Neuronal stem cell (in vitro differentiated cells): ENCODE measurements around the gene SENP5.

Experiments
- DNase-seq: peaks from one replicate; pipeline ENCODE4 v3.0.0-alpha.2; 2013; ENCODE audit warnings: low spot score
- H2AFZ ChIP-seq: one replicate; pipeline ENCODE4 v1.6.1; 2013; ENCODE audit warnings: mild to moderate bottlenecking, low read length, inconsistent platforms
- H2AK5ac ChIP-seq: 2 replicates; pipeline ENCODE4 v1.6.1; 2013; ENCODE audit warnings: low read depth, mild to moderate bottlenecking, inconsistent platforms, low read length, moderate library complexity, mixed read lengths
- H2BK120ac ChIP-seq: 2 replicates; pipeline ENCODE4 v1.6.1; 2013; ENCODE audit warnings: low read depth, mild to moderate bottlenecking, inconsistent platforms, low read length, moderate library complexity, mixed read lengths
- H2BK12ac ChIP-seq: one replicate; pipeline ENCODE4 v1.6.1; 2013; ENCODE audit warnings: low read length, inconsistent platforms
- H2BK15ac ChIP-seq: 2 replicates; pipeline ENCODE4 v1.6.1; 2013; ENCODE audit warnings: mild to moderate bottlenecking, low read length, inconsistent platforms, mixed read lengths
- H2BK5ac ChIP-seq: one replicate; pipeline ENCODE4 v1.6.1; 2013; ENCODE audit warnings: inconsistent platforms, mild to moderate bottlenecking, low read length, moderate library complexity
- H3K14ac ChIP-seq: one replicate; pipeline ENCODE4 v1.6.1; 2013; ENCODE audit warnings: low read length, inconsistent platforms
- H3K18ac ChIP-seq: 2 replicates; pipeline ENCODE4 v1.6.1; 2013; ENCODE audit warnings: low read length, inconsistent platforms
- H3K23ac ChIP-seq: 2 replicates; pipeline ENCODE4 v1.6.1; 2013; ENCODE audit warnings: low read depth, mild to moderate bottlenecking, mixed read lengths, low read length, inconsistent platforms; ENCODE audit not compliant: poor library complexity
- H3K27ac ChIP-seq: replicated peaks from 3 replicates; pipeline ENCODE4 v1.5.1; 2013; ENCODE audit warnings: low read length, inconsistent platforms
- H3K27me3 ChIP-seq, 3 experiments: 2 replicates each; pipeline ENCODE4 v1.6.1; 2013; ENCODE audit warnings: low read length in 3 of 3, mild to moderate bottlenecking in 2 of 3, inconsistent platforms in 1 of 3, low read depth in 1 of 3, mixed read lengths in 1 of 3, moderate library complexity in 1 of 3; ENCODE audit not compliant: control insufficient read depth in 3 of 3, insufficient read depth in 3 of 3
- H3K36me3 ChIP-seq, 2 donors: replicated peaks in 1 of 2; 2 replicates each; pipeline ENCODE4 v1.6.1; 2013; ENCODE audit warnings: low read length in 2 of 2; ENCODE audit not compliant: control insufficient read depth in 2 of 2, insufficient read depth in 2 of 2
- H3K4ac ChIP-seq: 2 replicates; pipeline ENCODE4 v1.6.1; 2013; ENCODE audit warnings: inconsistent platforms, mild to moderate bottlenecking, low read length, moderate library complexity
- H3K4me1 ChIP-seq, 2 donors: 1 replicate in 1 of 2; 2 replicates in 1 of 2; pipeline ENCODE4 v1.6.1; 2013; ENCODE audit warnings: low read length in 2 of 2, low read depth in 1 of 2; ENCODE audit not compliant: control insufficient read depth in 2 of 2, insufficient read depth in 1 of 2
- H3K4me2 ChIP-seq: one replicate; pipeline ENCODE4 v1.6.1; 2013; ENCODE audit warnings: mild to moderate bottlenecking, low read length, inconsistent platforms; ENCODE audit not compliant: insufficient read depth, poor library complexity, severe bottlenecking
- H3K4me3 ChIP-seq, 2 donors: 2 replicates each; pipeline ENCODE4 v1.5.1; 2013; ENCODE audit warnings: low read length in 2 of 2, mild to moderate bottlenecking in 2 of 2, inconsistent platforms in 1 of 2, moderate library complexity in 1 of 2
- H3K79me1 ChIP-seq: one replicate; pipeline ENCODE4 v1.6.1; 2013; ENCODE audit warnings: low read depth, mild to moderate bottlenecking, inconsistent platforms, low read length, moderate library complexity
- H3K9ac ChIP-seq: one replicate; pipeline ENCODE4 v1.6.1; 2013; ENCODE audit warnings: mild to moderate bottlenecking, low read depth, low read length, inconsistent platforms; ENCODE audit not compliant: poor library complexity
- H3K9me3 ChIP-seq, 2 donors: replicated peaks in 1 of 2; 2 replicates each; pipeline versions ENCODE3 to v1.6.1; 2013; ENCODE audit warnings: low read length in 2 of 2, mild to moderate bottlenecking in 2 of 2, inconsistent platforms in 1 of 2, low read depth in 1 of 2, mixed read lengths in 1 of 2, moderate library complexity in 1 of 2; ENCODE audit not compliant: control insufficient read depth in 2 of 2, insufficient read depth in 1 of 2
- H4K8ac ChIP-seq: one replicate; pipeline ENCODE4 v1.6.1; 2013; ENCODE audit warnings: low read depth, mild to moderate bottlenecking, inconsistent platforms, low read length, moderate library complexity
- H4K91ac ChIP-seq: one replicate; pipeline ENCODE4 v1.6.1; 2013; ENCODE audit warnings: low read length, low read depth, mild to moderate bottlenecking, inconsistent platforms; ENCODE audit not compliant: poor library complexity
- WGBS, 2 donors: extraction: QIAGEN DNeasy Blood & Tissue Kit; methylation state at CpG; one replicate each; pipeline ENCODE4 v1.1.7; 2013; ENCODE audit warnings: missing lambda C conversion rate in 2 of 2, mixed read lengths in 1 of 2; ENCODE audit not compliant: insufficient read length in 2 of 2, insufficient replicate concordance in 1 of 2; ENCODE audit errors: extremely low coverage in 2 of 2; 5-methylcytosine and 5-hydroxymethylcytosine counted together

Gene SENP5

GRCh38 chr3:196971094-196971698 is 103.5 kb downstream of the SENP5 start:
- whole genome bisulfite sequencing, 2 donors: no CpG with 5 or more reads among the region's 7 CpGs
- Histone ChIP-seq H2BK15ac (no peak overlapping the region), H3K27ac (no peak overlapping the region), H3K18ac (no peak overlapping the region), H3K23ac (no peak overlapping the region), H3K9me3 (peaks cover 10 to 21% of the 10 kb centered on the region in 2 donors), H2AK5ac (no peak overlapping the region), H3K79me1 (no peaks in the 10 kb centered on the region), H2BK12ac (no peak overlapping the region), H3K36me3 (no peaks in the 10 kb centered on the region), H3K4ac (no peak overlapping the region), H3K27me3 (peaks cover 25 to 50% (median 27%) of the 10 kb centered on the region in 3 experiments), H2AFZ (no peak overlapping the region), H3K14ac (no peak overlapping the region), H4K8ac (no peak overlapping the region), H3K4me2 (no peak overlapping the region), H4K91ac (no peak overlapping the region), H3K4me3 (no peak overlapping the region), H3K9ac (no peak overlapping the region), H3K4me1 (peaks cover 2 to 4% of the 10 kb centered on the region in 2 donors), H2BK5ac (no peak overlapping the region), H2BK120ac (no peak overlapping the region)
- no peak for DNase-seq

GRCh38 chr3:196974661-196975060 is 106.9 kb downstream of the SENP5 start:
- Histone ChIP-seq H3K79me1 (no peaks in the 10 kb centered on the region), H3K4me1 (peaks cover 0 to 2% of the 10 kb centered on the region in 2 donors), H4K91ac (no peak overlapping the region), H2BK12ac (no peak overlapping the region), H3K23ac (no peak overlapping the region), H2AK5ac (no peak overlapping the region), H3K27me3 (peaks cover 1 to 16% (median 11%) of the 10 kb centered on the region in 3 experiments), H3K36me3 (no peaks in the 10 kb centered on the region), H3K4me2 (no peak overlapping the region), H2BK5ac (no peak overlapping the region), H4K8ac (no peak overlapping the region), H2BK15ac (no peak overlapping the region), H3K4me3 (no peak overlapping the region), H3K27ac (no peak overlapping the region), H3K18ac (no peak overlapping the region), H2BK120ac (no peak overlapping the region), H2AFZ (no peak overlapping the region), H3K9me3 (peaks cover 8 to 14% of the 10 kb centered on the region in 2 donors), H3K9ac (no peak overlapping the region), H3K4ac (no peak overlapping the region), H3K14ac (no peak overlapping the region)
- DNase-seq: no peak
- no CpG with 5 or more reads among the region's 5 CpGs for WGBS, 2 donors

DNA sequence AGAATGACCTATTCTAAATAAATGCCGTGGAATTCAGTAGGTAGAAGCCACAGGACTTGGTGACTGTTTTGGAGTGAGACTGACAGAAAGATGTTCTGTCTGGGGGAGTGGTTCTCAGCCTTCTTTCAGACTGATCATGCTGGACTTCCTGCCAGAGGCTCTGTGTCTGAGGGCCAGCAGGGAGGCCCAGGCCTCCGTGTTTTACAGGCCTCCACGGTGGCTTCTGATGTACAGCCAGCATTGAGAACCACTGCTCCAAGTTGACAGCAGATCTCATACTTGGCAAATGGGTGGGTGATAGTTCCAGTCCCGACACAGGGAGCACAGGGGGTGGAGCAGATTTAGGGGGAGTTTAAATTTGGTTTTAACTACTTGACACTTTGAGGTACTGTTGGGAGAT is 107.6 kb downstream of the SENP5 start:
- no peak for DNase-seq
- peaks cover 8 to 12% of the 10 kb centered on the region in 2 donors for H3K9me3 ChIP-seq
- H3K27me3 ChIP-seq: peaks cover 0 to 10% (median 7%) of the 10 kb centered on the region in 3 experiments
- no peak overlapping the region for H3K14ac ChIP-seq
- peaks cover 0 to 4% of the 10 kb centered on the region in 2 donors for H3K4me1 ChIP-seq
- no peak overlapping the region for H4K91ac ChIP-seq
- H3K4ac ChIP-seq: no peak overlapping the region
- H3K27ac ChIP-seq: no peak overlapping the region
- H3K36me3 ChIP-seq: no peaks in the 10 kb centered on the region
- no peak overlapping the region for H3K9ac ChIP-seq
- no peak overlapping the region for H3K4me3 ChIP-seq
- no peak overlapping the region for H3K18ac ChIP-seq
- no peak overlapping the region for H3K4me2 ChIP-seq
- H2AFZ ChIP-seq: peak overlapping the region; percentile 44
- H2BK5ac ChIP-seq: no peak overlapping the region
- no peak overlapping the region for H2BK120ac ChIP-seq
- H3K23ac ChIP-seq: no peak overlapping the region
- no CpG with 5 or more reads among the region's 4 CpGs for WGBS, 2 donors
- H2AK5ac ChIP-seq: no peak overlapping the region
- H2BK15ac ChIP-seq: no peak overlapping the region
- no peak overlapping the region for H4K8ac ChIP-seq
- no peak overlapping the region for H2BK12ac ChIP-seq
- H3K79me1 ChIP-seq: no peaks in the 10 kb centered on the region

DNA sequence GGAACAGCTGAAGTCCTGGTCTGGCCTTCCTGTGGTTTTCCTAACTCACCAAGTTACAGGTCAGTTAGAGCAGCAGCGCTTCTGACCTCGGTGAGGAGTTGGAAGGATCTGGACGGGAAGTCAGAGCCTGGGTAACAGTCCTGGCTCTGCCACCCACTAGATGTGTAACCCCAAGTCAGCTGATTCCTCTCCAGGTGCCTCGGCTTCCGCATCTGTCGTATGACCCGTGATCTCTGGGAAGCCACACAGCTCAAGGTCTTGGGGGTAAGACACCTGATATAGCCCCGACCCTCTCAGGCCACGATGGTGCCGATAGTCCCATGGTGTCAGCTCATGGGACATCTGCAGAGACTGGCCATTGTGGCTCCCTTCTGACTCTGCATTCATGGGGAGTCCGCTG is 109.2 kb downstream of the SENP5 start:
- H3K23ac ChIP-seq: no peak overlapping the region
- WGBS, 2 donors: no CpG with 5 or more reads among the region's 11 CpGs
- no peak overlapping the region for H2BK12ac ChIP-seq
- no peak overlapping the region for H2BK120ac ChIP-seq
- no peak overlapping the region for H3K9ac ChIP-seq
- H4K91ac ChIP-seq: no peak overlapping the region
- H3K18ac ChIP-seq: no peak overlapping the region
- H3K14ac ChIP-seq: peak overlapping the region; percentile 31
- H3K27me3 ChIP-seq: no peaks in the 10 kb centered on the region
- peak overlapping the region; percentile 46 for H2AFZ ChIP-seq
- peaks cover 0 to 2% of the 10 kb centered on the region in 2 donors for H3K9me3 ChIP-seq
- no peak overlapping the region for H3K4me2 ChIP-seq
- H2BK15ac ChIP-seq: peak overlapping the region; percentile 49
- no peaks in the 10 kb centered on the region for H3K79me1 ChIP-seq
- DNase-seq: no peak
- H3K36me3 ChIP-seq: no peaks in the 10 kb centered on the region
- no peak overlapping the region for H3K27ac ChIP-seq
- no peak overlapping the region for H4K8ac ChIP-seq
- H2BK5ac ChIP-seq: no peak overlapping the region
- no peak overlapping the region for H3K4ac ChIP-seq
- no peak overlapping the region for H2AK5ac ChIP-seq
- H3K4me1 ChIP-seq: peaks cover 0 to 4% of the 10 kb centered on the region in 2 donors
- no peak overlapping the region for H3K4me3 ChIP-seq
